KBM-7 (cell line): ENCODE data around the gene PAX7.
"Not testable (repeated sequence)": the region's sequence is repeated elsewhere in the genome, so short reads cannot be mapped to it uniquely, and the experiment has no call there.

Experiments
- DNase-seq: peaks from one replicate; pipeline ENCODE4 v3.0.0-alpha.2; 2015
- in situ Hi-C: fragments of 300-500 bp; cut with MboI; formaldehyde crosslinking; loops from 2 replicates; pipeline ENCODE4 v1.14.3; 2020; ENCODE audit warnings: low sequenced_read_pairs, low pct_unique_long_range_greater_than_20kb, mixed read lengths

Gene PAX7

GRCh38 chr1:18738617-18739016 is 108.0 kb downstream of the PAX7 start:
- in situ Hi-C loops, result no loop called here

DNA sequence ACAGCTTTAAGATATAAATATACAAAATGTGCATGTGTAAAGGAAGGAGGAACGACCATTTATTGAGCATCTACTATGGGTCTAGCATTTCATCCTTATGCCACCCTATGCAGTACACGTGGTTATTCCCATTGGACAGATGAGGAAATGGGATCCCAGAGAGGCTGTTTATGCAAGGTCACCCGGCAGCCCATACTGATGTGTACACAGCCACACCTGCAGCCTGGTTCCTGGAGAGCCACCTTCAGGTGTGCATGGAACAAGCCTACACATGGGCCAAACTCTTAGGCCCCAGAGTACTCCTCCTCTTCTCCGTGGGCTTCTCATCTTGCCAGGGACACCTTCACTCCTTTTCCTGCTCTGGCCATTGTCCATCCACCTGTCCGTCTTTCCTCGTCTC is 108.8 kb downstream of the PAX7 start:
- in situ Hi-C loops, result no loop called here
- DNase-seq, result no peak

More at GRCh38 chr1:18738617-18739016, 108.0 kb downstream of the PAX7 start:
- no peak for DNase-seq

DNA sequence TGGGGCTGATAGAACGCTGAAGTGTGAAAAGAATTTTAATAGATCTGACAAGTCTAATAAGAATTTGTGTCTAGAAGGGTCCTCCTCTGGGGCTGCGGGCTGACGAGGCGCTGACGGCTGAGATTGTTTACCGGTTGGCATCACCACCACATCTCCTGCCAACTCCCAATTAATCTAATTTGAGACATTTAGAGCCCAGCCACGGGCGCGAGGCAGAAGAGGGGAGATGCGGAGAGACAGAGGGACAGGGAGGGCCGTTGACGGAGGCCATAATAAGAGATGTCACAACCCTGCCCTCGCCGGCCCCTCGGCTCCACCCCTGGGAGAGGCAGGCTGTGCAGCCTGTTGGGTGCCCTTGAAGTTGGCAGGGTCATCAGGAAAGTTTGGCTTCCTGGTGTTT is 109.3 kb downstream of the PAX7 start:
- in situ Hi-C loops, result no loop called here
- DNase-seq, result no peak

DNA sequence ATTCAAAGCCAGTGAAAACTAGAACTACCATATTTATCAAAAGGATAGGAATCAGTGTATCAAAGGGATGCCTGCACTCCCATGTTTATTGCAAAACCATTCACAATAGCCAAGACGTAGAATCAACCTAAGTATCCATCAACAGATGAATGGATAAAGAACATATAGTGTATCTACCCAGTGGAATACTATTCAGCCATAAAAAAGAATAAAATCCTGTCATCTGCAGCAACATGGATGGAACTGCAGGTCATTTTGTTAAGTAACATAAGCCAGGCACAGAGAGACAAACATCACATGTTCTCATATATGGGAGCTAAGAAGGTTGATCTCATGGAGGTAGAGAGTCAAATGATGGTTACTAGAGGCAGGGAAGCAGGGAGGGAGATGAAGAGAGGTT is 110.0 kb downstream of the PAX7 start:
- in situ Hi-C loops, result no loop called here
- no peak for DNase-seq

DNA sequence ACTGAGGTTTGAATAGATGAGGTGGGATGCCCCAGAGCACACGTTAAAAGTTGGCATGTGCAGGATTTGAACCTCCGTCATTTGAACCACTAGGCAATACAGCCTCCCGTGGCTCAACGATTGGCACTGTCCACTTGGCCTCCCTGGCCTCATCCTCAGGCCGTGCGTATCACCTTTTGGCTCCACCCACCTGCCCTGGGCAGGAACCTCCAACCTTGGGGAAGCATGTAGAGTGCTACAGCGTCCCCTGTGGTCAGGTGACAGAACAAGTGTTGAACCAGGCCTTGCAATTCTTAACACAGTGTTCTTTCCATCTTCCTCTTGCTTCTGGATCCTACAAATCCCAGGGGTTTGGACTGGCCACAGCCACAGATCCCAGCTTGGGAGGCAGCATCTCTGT is 112.6 kb downstream of the PAX7 start:
- no peak for DNase-seq
- in situ Hi-C loops, result no loop called here

GRCh38 chr1:18744381-18744780 is 113.7 kb downstream of the PAX7 start:
- DNase-seq, in situ Hi-C loops: not testable (repeated sequence)

DNA sequence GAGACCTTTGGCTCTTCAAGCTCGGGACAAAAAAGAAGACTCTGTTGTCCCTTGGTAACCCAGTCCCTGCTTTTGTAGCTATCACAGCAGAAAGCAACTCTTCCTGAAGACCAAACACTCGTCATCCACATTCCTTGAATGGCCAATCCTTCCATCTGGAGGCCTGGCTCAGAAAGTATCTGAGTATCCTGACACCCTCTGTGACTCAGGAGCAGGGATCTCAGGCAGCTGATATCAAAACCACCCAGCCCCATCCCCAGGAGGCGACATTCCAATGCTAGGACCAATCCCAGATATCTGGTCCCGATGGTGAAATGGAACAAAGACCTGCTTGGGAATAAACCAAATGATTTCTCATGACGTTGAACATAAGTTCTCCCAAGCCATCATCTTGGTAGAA is 116.3 kb downstream of the PAX7 start:
- in situ Hi-C loops, result no loop called here

DNA sequence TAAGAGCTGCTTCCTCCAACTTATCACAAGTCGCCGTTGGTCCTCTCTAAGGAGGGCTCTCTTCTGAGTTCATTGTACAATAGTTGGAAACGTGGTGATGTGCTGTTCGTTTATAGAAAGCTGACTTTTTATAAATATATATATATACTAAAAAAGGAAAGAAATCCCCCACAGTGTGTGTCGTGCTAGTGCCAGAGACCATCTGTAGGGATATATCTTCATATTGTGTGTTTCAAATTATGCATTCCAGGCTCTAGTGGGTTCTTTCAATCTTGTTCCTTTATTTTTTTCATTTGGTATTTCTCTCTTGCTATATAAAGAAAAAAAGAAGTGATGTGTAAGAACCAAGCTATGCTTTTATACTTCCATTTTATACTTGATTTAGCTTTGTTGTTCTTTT is 117.0 kb downstream of the PAX7 start:
- no peak for DNase-seq
- in situ Hi-C loops, result no loop called here

More for the DNA sequence above, 116.3 kb downstream of the PAX7 start:
- no peak for DNase-seq

GRCh38 chr1:18748435-18748834 is 117.8 kb downstream of the PAX7 start:
- in situ Hi-C loops, result no loop called here
- DNase-seq, result no peak

DNA sequence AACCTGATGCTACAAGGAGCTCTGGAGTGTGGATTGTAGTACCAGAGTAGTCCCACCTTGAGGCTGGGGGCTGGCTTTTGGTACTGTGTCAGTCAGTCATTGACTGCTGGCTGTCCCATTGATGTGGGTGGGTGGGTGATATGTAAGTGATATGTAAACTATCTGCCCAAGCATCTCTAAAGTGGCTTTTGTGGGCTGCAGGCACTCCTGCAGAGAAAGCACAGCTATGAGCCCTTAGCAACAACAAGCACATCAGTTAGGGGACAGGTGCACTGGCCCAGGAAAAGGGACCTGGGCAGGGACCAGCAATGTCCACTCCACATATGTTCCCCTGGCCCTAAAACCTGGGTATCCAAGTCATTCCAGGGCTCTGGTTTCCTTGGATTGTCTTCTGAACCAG is 118.9 kb downstream of the PAX7 start:
- in situ Hi-C loops, result no loop called here
- DNase-seq, result no peak

- in situ Hi-C loops, result no loop called here
- DNase-seq, result no peak
Observed at GRCh38 chr1:18750600-18750999, 120.0 kb downstream of the PAX7 start.

DNA sequence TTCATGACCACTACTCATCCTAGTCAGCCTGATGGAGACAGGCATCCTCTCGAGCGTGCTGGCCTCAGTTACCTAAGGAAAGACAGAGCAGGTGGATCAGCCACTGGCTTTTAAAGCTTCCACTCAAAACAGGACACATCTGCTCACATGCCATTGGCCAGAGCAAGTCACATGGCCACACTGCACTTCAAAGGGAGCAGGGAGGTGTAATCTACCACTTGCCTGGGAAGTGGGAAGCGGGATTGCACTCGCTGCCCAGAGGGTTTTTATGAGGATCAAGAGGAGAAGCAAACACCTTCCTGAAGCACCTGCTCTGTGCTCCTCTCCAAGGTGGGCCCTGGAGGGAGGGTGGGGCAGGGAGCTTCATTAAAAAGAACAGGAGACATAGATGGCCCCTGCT is 120.8 kb downstream of the PAX7 start:
- in situ Hi-C loops, result no loop called here
- DNase-seq, result no peak

DNA sequence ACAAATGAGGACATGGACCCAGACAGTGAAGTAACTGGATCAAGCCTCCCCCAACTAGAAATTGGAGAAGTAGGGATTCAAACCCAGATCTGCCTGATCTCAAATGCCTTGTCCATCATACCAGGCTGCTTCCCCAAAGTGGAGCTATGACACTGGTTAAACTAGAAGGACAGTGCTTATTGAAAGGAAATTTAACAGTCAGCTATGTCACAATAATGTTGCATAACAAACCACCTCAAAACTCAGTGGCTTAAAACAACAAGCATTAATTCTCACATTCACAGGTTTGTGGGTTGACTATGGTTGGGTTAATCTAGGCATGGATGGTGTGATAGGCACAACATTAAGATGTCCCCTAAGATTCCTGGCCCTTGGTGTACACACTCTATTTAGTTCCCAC is 121.8 kb downstream of the PAX7 start:
- no peak for DNase-seq
- in situ Hi-C loops, result no loop called here

GRCh38 chr1:18760156-18760555 is 129.5 kb downstream of the PAX7 start:
- in situ Hi-C loops, result no loop called here
- no peak for DNase-seq

DNA sequence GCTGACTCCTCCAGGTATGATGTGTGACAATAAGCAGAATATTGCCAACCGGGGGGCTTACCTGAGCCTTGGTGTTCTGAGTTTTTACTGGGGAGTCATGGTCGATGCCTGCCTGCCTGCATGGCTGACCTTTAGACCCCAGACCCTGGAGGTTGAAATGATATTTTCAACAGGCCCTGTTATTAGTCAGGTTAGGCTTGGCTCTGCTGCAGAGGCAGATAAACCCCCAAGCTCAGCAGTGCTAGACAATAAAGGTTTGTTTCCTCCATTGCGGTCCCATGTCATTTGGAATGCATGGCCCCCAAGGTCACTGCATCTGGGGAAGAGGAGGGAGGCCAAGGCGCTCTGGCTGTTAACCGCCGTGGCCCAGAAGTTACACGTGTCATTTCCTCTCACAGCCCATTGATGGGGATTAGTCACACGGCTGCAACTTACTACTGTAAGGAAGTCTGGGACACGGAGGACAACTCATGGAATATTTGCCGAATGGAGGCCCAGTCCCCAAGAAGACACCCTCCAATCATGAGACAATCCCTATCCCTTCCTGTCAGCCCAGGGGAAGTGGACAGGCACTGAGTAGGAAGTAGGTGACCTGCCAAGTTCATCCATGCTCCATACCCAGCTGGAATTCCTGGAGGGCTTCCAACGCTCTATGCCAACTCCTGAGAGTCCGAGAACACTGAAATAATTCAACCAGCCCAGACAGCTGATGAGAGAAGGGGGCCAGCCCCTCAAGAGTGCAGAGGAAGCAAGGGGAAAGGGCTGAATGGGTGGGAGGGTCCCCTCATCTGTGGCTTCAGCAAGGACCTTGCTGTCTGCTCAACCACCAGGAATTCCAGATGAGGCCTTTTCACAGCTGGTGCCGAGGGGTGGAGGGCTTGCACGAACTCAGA is 131.5 kb downstream of the PAX7 start:
- in situ Hi-C loops, result no loop called here
- no peak for DNase-seq

- DNase-seq, result no peak
- in situ Hi-C loops, result no loop called here
Observed at GRCh38 chr1:18764362-18764761, 133.7 kb downstream of the PAX7 start.

DNA sequence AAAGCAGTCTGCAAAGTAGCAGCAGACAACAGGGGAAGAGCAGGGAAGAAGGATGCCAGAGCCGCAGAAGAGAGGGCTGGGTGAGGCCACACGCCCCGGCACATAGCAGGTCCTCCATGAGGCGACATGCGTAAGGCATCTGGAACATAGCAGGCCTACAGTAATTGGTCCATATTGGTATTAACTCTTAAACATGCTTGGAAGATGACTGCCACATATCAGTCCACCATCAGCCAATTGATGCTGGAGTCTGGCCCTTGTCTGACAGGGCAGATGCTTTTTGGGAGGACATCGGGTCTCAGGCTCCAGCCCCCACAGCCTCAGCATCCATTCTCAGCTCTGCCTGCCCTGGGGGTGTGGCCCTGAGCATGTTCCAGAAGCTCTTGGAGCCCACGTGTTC is 135.1 kb downstream of the PAX7 start:
- DNase-seq, result no peak
- in situ Hi-C loops, result no loop called here

- in situ Hi-C loops, result no loop called here
- no peak for DNase-seq
Observed at GRCh38 chr1:18766328-18766727, 135.7 kb downstream of the PAX7 start.

DNA sequence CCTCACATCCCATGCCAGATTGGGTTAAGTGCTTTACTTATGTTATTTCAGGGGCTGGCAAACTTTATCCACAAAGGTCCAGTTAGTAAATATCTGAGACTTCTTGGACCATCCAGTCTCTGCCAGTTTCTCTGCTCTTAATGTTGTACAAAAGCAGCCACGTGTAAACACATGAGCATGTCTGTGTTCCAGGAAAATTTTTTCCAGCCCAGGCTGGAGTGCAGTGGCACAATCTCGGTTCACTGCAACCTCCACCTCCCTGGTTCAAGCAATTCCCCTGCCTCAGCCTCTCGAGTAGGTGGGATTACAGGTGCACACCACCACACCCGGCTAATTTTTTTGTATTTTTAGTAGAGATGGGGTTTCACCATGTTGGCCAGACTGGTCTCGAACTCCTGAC is 136.9 kb downstream of the PAX7 start:
- DNase-seq, in situ Hi-C loops: not testable (repeated sequence)

GRCh38 chr1:18768086-18768485 is 137.4 kb downstream of the PAX7 start:
- in situ Hi-C loops, result no loop called here
- DNase-seq, result no peak

DNA sequence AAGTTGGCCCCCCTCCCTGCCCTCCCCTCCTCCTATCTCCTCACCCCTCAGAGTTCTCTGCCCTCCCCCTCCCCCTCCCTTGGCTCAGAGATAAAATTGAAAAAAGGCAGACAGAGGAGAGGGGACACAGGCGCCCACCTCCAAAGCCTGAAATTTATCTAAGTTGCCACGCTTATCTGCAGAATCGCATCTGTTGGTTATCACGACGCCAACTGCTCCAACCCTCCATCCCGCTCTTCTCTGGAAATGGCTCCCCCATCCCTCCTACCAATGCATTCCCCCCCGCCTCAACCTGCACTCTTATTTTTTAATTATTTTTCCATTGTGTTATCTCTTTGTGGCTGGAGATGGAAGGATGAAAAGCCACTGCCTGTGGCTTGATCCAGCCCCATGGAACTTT is 138.5 kb downstream of the PAX7 start:
- no peak for DNase-seq
- in situ Hi-C loops, result no loop called here
